Measurements from ENCODE around the gene STAC. TPM values are rescaled to one million over a fixed set of nuclear protein-coding genes. Genes with fewer than 3 reads are reported as not detected.

The STAC gene
- total RNA-seq, 1 donor, result 3.3 TPM

GRCh38 chr3:36433511-36433910 lies 53.2 kb downstream of the STAC start:
- Histone ChIP-seq H3K36me3 (ENCODE audit: insufficient read depth, low read length) (no peaks in the 10 kb centered on the region), H4K20me1 (ENCODE audit: insufficient read depth, low read length) (no peaks in the 10 kb centered on the region), H3K4me2 (ENCODE audit: insufficient read depth, low read length) (no peak overlapping the region), H3K27me3 (ENCODE audit: insufficient read depth, low read length) (no peaks in the 10 kb centered on the region), H3K27ac (ENCODE audit: low read depth, low read length) (no peak overlapping the region), H3K4me3 (ENCODE audit: insufficient read depth, low read length) (no peak overlapping the region), H3K9me3 (ENCODE audit: low read depth, low read length) (no peaks in the 10 kb centered on the region), H3K79me2 (ENCODE audit: insufficient read depth, low read length) (no peaks in the 10 kb centered on the region), H3K4me1 (ENCODE audit: insufficient read depth, low read length) (no peaks in the 10 kb centered on the region), H2AFZ (ENCODE audit: low read length) (no peak overlapping the region)
- DNase-seq (ENCODE audit: insufficient read length, low spot score, missing footprints), result no peak
- no peak for TF ChIP-seq CTCF (IDR thresholded peaks at IDR 0.05; ENCODE audit: extremely low read depth, low read depth, low read length)

GRCh38 chr3:36434687-36435426 lies 54.6 kb downstream of the STAC start:
- no peaks in the 10 kb centered on the region for H3K9me3 ChIP-seq (ENCODE audit: low read depth, low read length)
- no peak overlapping the region for H3K27ac ChIP-seq (ENCODE audit: low read depth, low read length)
- no peak for TF ChIP-seq CTCF (IDR thresholded peaks at IDR 0.05; ENCODE audit: extremely low read depth, low read depth, low read length)
- H2AFZ ChIP-seq (ENCODE audit: low read length), result no peak overlapping the region
- no peaks in the 10 kb centered on the region for H3K36me3 ChIP-seq (ENCODE audit: insufficient read depth, low read length)
- no peaks in the 10 kb centered on the region for H4K20me1 ChIP-seq (ENCODE audit: insufficient read depth, low read length)
- no peaks in the 10 kb centered on the region for H3K4me1 ChIP-seq (ENCODE audit: insufficient read depth, low read length)
- peak; percentile 45 for DNase-seq (ENCODE audit: insufficient read length, low spot score, missing footprints)
- no peak overlapping the region for H3K4me3 ChIP-seq (ENCODE audit: insufficient read depth, low read length)
- H3K4me2 ChIP-seq (ENCODE audit: insufficient read depth, low read length), result no peak overlapping the region
- H3K27me3 ChIP-seq (ENCODE audit: insufficient read depth, low read length), result no peaks in the 10 kb centered on the region
- no peaks in the 10 kb centered on the region for H3K79me2 ChIP-seq (ENCODE audit: insufficient read depth, low read length)

GRCh38 chr3:36443028-36443686 lies 62.9 kb downstream of the STAC start:
- no peak overlapping the region for H3K4me3 ChIP-seq (ENCODE audit: insufficient read depth, low read length)
- no peak overlapping the region for H2AFZ ChIP-seq (ENCODE audit: low read length)
- H3K9me3 ChIP-seq (ENCODE audit: low read depth, low read length), result no peaks in the 10 kb centered on the region
- no peak for DNase-seq (ENCODE audit: insufficient read length, low spot score, missing footprints)
- H3K79me2 ChIP-seq (ENCODE audit: insufficient read depth, low read length), result no peaks in the 10 kb centered on the region
- no peak overlapping the region for H3K4me2 ChIP-seq (ENCODE audit: insufficient read depth, low read length)
- H4K20me1 ChIP-seq (ENCODE audit: insufficient read depth, low read length), result no peaks in the 10 kb centered on the region
- TF ChIP-seq CTCF (IDR thresholded peaks at IDR 0.05; ENCODE audit: extremely low read depth, low read depth, low read length), result no peak
- peaks cover 2% of the 10 kb centered on the region for H3K4me1 ChIP-seq (ENCODE audit: insufficient read depth, low read length)
- H3K27ac ChIP-seq (ENCODE audit: low read depth, low read length), result no peak overlapping the region
- H3K36me3 ChIP-seq (ENCODE audit: insufficient read depth, low read length), result no peaks in the 10 kb centered on the region
- H3K27me3 ChIP-seq (ENCODE audit: insufficient read depth, low read length), result no peaks in the 10 kb centered on the region

- Histone ChIP-seq H3K4me1 (ENCODE audit: insufficient read depth, low read length) (peaks cover 2% of the 10 kb centered on the region), H3K4me3 (ENCODE audit: insufficient read depth, low read length) (no peak overlapping the region), H4K20me1 (ENCODE audit: insufficient read depth, low read length) (no peaks in the 10 kb centered on the region), H3K36me3 (ENCODE audit: insufficient read depth, low read length) (no peaks in the 10 kb centered on the region), H3K79me2 (ENCODE audit: insufficient read depth, low read length) (no peaks in the 10 kb centered on the region), H3K4me2 (ENCODE audit: insufficient read depth, low read length) (no peak overlapping the region), H3K27me3 (ENCODE audit: insufficient read depth, low read length) (no peaks in the 10 kb centered on the region), H2AFZ (ENCODE audit: low read length) (no peak overlapping the region), H3K9me3 (ENCODE audit: low read depth, low read length) (no peaks in the 10 kb centered on the region), H3K27ac (ENCODE audit: low read depth, low read length) (no peak overlapping the region)
- DNase-seq (ENCODE audit: insufficient read length, low spot score, missing footprints), result peak; percentile 70
- TF ChIP-seq CTCF (IDR thresholded peaks at IDR 0.05; ENCODE audit: extremely low read depth, low read depth, low read length), result no peak
Observed at GRCh38 chr3:36444909-36445308, 64.6 kb downstream of the STAC start.
